HG03097 (cell line): Measurements from ENCODE around the gene DNM2.
"Not testable (repeated sequence)": the region's sequence is repeated elsewhere in the genome, so short reads cannot be mapped to it uniquely, and the experiment has no call there.

Experiments used
- ATAC-seq: cut with Tn5 transposase; IDR thresholded peaks from one replicate; pipeline ENCODE4 v1.9.1; 2021; ENCODE audit not compliant: unreplicated experiment, low FRiP score

DNM2 gene

GRCh38 chr19:10720607-10721125 is 2.8 kb downstream of the DNM2 start:
- ATAC-seq: no peak

- no peak for ATAC-seq
Measured at GRCh38 chr19:10723591-10723990, 5.7 kb downstream of the DNM2 start.

- no peak for ATAC-seq
Measured at GRCh38 chr19:10724573-10725071, 6.7 kb downstream of the DNM2 start.

- ATAC-seq: no peak
Measured at GRCh38 chr19:10725415-10725814, 7.5 kb downstream of the DNM2 start.

- no peak for ATAC-seq
Measured at GRCh38 chr19:10726268-10726667, 8.4 kb downstream of the DNM2 start.

GRCh38 chr19:10727685-10728201 is 9.9 kb downstream of the DNM2 start:
- no peak for ATAC-seq

- no peak for ATAC-seq
Measured at GRCh38 chr19:10729411-10729810, 11.5 kb downstream of the DNM2 start.

- ATAC-seq: no peak
Measured at GRCh38 chr19:10730932-10731331, 13.1 kb downstream of the DNM2 start.

- ATAC-seq: no peak
Measured at GRCh38 chr19:10735741-10736140, 17.9 kb downstream of the DNM2 start.

- ATAC-seq: no peak
Measured at GRCh38 chr19:10736189-10736588, 18.3 kb downstream of the DNM2 start.

- no peak for ATAC-seq
Measured at GRCh38 chr19:10736916-10737551, 19.2 kb downstream of the DNM2 start.

GRCh38 chr19:10737722-10738121 is 19.8 kb downstream of the DNM2 start:
- ATAC-seq: no peak

- no peak for ATAC-seq
Measured at GRCh38 chr19:10740798-10741197, 22.9 kb downstream of the DNM2 start.

GRCh38 chr19:10742476-10742875 is 24.6 kb downstream of the DNM2 start:
- ATAC-seq: no peak

GRCh38 chr19:10744253-10744798 is 26.4 kb downstream of the DNM2 start:
- ATAC-seq: no peak

- no peak for ATAC-seq
Measured at GRCh38 chr19:10744801-10745293, 27.0 kb downstream of the DNM2 start.

GRCh38 chr19:10746437-10746836 is 28.6 kb downstream of the DNM2 start:
- not testable (repeated sequence) for ATAC-seq

GRCh38 chr19:10747271-10747670 is 29.4 kb downstream of the DNM2 start:
- no peak for ATAC-seq

GRCh38 chr19:10747674-10748073 is 29.8 kb downstream of the DNM2 start:
- ATAC-seq: no peak

- no peak for ATAC-seq
Measured at GRCh38 chr19:10748195-10748926, 30.5 kb downstream of the DNM2 start.

GRCh38 chr19:10748927-10749434 is 31.1 kb downstream of the DNM2 start:
- ATAC-seq: no peak
